Stimulated activated CD8-positive, alpha-beta memory T cell treated with anti-CD3 and anti-CD28 coated beads, Interleukin-12 subunit alpha, Interleukin-12 subunit beta, amount 100 ng/mL, for 4 hours (primary cell): Measurements from ENCODE around the gene AGBL4.

Source experiments
- DNase-seq: peaks from one replicate; pipeline ENCODE4 v3.0.0-alpha.2; 2020; ENCODE audit warnings: low read depth

The AGBL4 gene

GRCh38 chr1:48720929-48721328 lies 1302.8 kb downstream of the AGBL4 start:
- no peak for DNase-seq

GRCh38 chr1:48718705-48719104 lies 1305.0 kb downstream of the AGBL4 start:
- no peak for DNase-seq

GRCh38 chr1:48718116-48718630 lies 1305.6 kb downstream of the AGBL4 start:
- DNase-seq: no peak

GRCh38 chr1:48717082-48717481 lies 1306.7 kb downstream of the AGBL4 start:
- no peak for DNase-seq

- DNase-seq: no peak
Measured at GRCh38 chr1:48715921-48716320, 1307.8 kb downstream of the AGBL4 start.

GRCh38 chr1:48710915-48711314 lies 1312.8 kb downstream of the AGBL4 start:
- no peak for DNase-seq

GRCh38 chr1:48710318-48710717 lies 1313.4 kb downstream of the AGBL4 start:
- DNase-seq: no peak

GRCh38 chr1:48704736-48705135 lies 1319.0 kb downstream of the AGBL4 start:
- no peak for DNase-seq

- no peak for DNase-seq
Measured at GRCh38 chr1:48701445-48701844, 1322.3 kb downstream of the AGBL4 start.

GRCh38 chr1:48697066-48697707 lies 1326.6 kb downstream of the AGBL4 start:
- no peak for DNase-seq

- no peak for DNase-seq
Measured at GRCh38 chr1:48695161-48695560, 1328.6 kb downstream of the AGBL4 start.

- DNase-seq: no peak
Measured at GRCh38 chr1:48693674-48694320, 1330.0 kb downstream of the AGBL4 start.

- DNase-seq: no peak
Measured at GRCh38 chr1:48693180-48693579, 1330.6 kb downstream of the AGBL4 start.

- no peak for DNase-seq
Measured at GRCh38 chr1:48692235-48692634, 1331.5 kb downstream of the AGBL4 start.

- DNase-seq: no peak
Measured at GRCh38 chr1:48691429-48692001, 1332.2 kb downstream of the AGBL4 start.

GRCh38 chr1:48688102-48688760 lies 1335.5 kb downstream of the AGBL4 start:
- DNase-seq: no peak

- DNase-seq: no peak
Measured at GRCh38 chr1:48687282-48688045, 1336.3 kb downstream of the AGBL4 start.

GRCh38 chr1:48686159-48686558 lies 1337.6 kb downstream of the AGBL4 start:
- DNase-seq: no peak

GRCh38 chr1:48684381-48684780 lies 1339.4 kb downstream of the AGBL4 start:
- DNase-seq: no peak

- no peak for DNase-seq
Measured at GRCh38 chr1:48683839-48684238, 1339.9 kb downstream of the AGBL4 start.

GRCh38 chr1:48681476-48682305 lies 1342.1 kb downstream of the AGBL4 start:
- DNase-seq: no peak
